HL-60 (cell line): ENCODE data around the gene ADAMTS17.

ENCODE experiments used
- DNase-seq, 2 experiments: peaks; one replicate each; pipeline ENCODE4 v3.0.0-alpha.2; 2010 to 2020; ENCODE audit warnings: low read depth in 1 of 2, low spot score in 1 of 2
- H3K27ac ChIP-seq: fragments of 250-450 bp; sonication (Bioruptor Pico); replicated peaks from 2 replicates; pipeline ENCODE4 v1.5.1; 2020; ENCODE audit warnings: mild to moderate bottlenecking, moderate library complexity
- H3K27me3 ChIP-seq: fragments of 250-450 bp; sonication (Bioruptor Pico); 2 replicates; pipeline ENCODE4 v1.5.1; 2021; ENCODE audit warnings: mild to moderate bottlenecking, moderate library complexity; ENCODE audit not compliant: insufficient read depth, poor library complexity, severe bottlenecking
- H3K4me3 ChIP-seq: replicated peaks from 2 replicates; pipeline ENCODE4 v1.5.1; 2011; ENCODE audit warnings: mild to moderate bottlenecking, control low read depth, low read length; ENCODE audit not compliant: insufficient read depth
- GABPA ChIP-seq: IDR thresholded peaks from 2 replicates; pipeline ENCODE4 v1.6.1; 2012; ENCODE audit warnings: low read depth
- POLR2AphosphoS5 ChIP-seq: IDR thresholded peaks from 2 replicates; pipeline ENCODE4 v1.6.1; 2012; ENCODE audit warnings: low read depth
- SPI1 ChIP-seq: IDR thresholded peaks from 2 replicates; pipeline ENCODE4 v1.6.1; 2012; ENCODE audit warnings: low read depth, mild to moderate bottlenecking, borderline replicate concordance
- TF ChIP-seq, protein P1 (sequence below): IDR thresholded peaks from 2 replicates; pipeline ENCODE4 v1.6.1; 2012; ENCODE audit warnings: low read depth; ENCODE audit not compliant: insufficient replicate concordance
- TF ChIP-seq, protein P2 (sequence below): IDR thresholded peaks from one replicate; pipeline ENCODE4 v1.5.1; 2011; ENCODE audit warnings: low read length, control low read depth, inconsistent platforms; ENCODE audit not compliant: insufficient read depth

The ADAMTS17 gene

DNA sequence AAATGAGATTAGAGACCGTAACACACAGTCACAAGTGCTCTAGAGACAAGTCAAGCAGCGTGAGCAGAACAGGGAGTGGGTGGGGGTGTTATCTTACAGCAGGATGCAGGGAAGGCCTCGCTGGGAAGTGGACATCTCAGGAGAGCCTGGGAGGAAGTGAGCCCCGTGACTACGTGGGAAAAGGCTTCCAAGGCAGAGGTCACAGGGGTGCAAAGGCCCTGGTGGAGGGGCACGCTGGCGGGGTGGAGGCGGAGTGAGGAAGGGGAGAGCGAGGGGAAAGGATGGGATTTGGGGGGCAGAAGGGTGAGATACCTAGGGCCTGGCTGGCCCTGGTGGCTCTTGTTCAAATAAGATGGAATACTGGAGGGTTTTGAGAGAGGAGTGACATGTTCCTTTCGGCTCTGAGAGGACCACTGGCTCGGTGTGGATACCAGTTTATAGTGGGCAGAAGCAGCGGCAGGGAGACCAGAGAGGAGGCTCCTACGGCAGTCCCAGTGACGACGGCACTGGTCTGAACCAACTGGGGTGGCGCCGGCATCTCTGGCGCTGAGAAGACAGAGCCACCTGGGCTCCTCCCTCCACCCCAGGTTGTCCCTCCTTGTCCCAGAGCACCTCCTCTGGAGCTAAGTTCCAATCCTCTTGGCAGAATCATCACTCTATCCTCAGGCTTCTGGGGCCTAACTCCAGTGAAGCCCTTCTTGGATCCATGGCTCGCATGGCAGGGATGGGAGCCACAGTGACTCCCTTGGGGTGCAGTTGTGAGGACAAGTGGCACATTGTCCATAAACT, 342.3 kb downstream of the ADAMTS17 start:
- TF ChIP-seq GABPA (no peak), POLR2AphosphoS5 (no peak), SPI1 (no peak)
- TF ChIP-seq, protein P1, sequence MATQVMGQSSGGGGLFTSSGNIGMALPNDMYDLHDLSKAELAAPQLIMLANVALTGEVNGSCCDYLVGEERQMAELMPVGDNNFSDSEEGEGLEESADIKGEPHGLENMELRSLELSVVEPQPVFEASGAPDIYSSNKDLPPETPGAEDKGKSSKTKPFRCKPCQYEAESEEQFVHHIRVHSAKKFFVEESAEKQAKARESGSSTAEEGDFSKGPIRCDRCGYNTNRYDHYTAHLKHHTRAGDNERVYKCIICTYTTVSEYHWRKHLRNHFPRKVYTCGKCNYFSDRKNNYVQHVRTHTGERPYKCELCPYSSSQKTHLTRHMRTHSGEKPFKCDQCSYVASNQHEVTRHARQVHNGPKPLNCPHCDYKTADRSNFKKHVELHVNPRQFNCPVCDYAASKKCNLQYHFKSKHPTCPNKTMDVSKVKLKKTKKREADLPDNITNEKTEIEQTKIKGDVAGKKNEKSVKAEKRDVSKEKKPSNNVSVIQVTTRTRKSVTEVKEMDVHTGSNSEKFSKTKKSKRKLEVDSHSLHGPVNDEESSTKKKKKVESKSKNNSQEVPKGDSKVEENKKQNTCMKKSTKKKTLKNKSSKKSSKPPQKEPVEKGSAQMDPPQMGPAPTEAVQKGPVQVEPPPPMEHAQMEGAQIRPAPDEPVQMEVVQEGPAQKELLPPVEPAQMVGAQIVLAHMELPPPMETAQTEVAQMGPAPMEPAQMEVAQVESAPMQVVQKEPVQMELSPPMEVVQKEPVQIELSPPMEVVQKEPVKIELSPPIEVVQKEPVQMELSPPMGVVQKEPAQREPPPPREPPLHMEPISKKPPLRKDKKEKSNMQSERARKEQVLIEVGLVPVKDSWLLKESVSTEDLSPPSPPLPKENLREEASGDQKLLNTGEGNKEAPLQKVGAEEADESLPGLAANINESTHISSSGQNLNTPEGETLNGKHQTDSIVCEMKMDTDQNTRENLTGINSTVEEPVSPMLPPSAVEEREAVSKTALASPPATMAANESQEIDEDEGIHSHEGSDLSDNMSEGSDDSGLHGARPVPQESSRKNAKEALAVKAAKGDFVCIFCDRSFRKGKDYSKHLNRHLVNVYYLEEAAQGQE = no peak
- TF ChIP-seq, protein P2, sequence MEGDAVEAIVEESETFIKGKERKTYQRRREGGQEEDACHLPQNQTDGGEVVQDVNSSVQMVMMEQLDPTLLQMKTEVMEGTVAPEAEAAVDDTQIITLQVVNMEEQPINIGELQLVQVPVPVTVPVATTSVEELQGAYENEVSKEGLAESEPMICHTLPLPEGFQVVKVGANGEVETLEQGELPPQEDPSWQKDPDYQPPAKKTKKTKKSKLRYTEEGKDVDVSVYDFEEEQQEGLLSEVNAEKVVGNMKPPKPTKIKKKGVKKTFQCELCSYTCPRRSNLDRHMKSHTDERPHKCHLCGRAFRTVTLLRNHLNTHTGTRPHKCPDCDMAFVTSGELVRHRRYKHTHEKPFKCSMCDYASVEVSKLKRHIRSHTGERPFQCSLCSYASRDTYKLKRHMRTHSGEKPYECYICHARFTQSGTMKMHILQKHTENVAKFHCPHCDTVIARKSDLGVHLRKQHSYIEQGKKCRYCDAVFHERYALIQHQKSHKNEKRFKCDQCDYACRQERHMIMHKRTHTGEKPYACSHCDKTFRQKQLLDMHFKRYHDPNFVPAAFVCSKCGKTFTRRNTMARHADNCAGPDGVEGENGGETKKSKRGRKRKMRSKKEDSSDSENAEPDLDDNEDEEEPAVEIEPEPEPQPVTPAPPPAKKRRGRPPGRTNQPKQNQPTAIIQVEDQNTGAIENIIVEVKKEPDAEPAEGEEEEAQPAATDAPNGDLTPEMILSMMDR = no peak
- Histone ChIP-seq H3K4me3 (no peak overlapping the region), H3K27me3 (no peaks in the 10 kb centered on the region), H3K27ac (no peak overlapping the region)
- no peak for DNase-seq

DNA sequence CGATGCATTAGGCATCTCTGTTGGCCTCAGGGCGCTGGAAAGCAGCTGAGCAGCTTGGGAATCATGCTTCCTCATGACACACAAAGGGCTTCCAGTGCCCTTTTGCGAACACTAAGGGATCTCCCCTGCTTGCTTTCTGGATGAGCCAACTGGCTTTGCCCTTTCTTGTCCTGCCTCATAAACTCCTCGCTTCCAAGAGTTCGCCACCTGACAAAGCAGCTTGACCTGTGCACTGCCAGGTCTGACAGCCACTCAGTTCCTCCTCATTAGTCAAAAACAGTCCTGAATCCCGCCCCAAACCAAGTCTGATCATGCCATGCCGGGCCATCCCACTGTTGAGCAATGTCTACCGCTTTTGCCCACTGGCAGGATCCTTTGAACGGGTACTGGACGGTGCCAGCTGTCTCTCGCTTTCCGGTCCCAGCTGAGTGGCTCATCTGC, 343.1 kb downstream of the ADAMTS17 start:
- TF ChIP-seq, protein P2 = no peak
- TF ChIP-seq, protein P1 = no peak
- TF ChIP-seq POLR2AphosphoS5 = no peak
- TF ChIP-seq GABPA = no peak
- no peak for TF ChIP-seq SPI1
- H3K27me3 ChIP-seq = no peaks in the 10 kb centered on the region
- no peak for DNase-seq
- H3K4me3 ChIP-seq = no peak overlapping the region
- H3K27ac ChIP-seq = no peak overlapping the region

DNA sequence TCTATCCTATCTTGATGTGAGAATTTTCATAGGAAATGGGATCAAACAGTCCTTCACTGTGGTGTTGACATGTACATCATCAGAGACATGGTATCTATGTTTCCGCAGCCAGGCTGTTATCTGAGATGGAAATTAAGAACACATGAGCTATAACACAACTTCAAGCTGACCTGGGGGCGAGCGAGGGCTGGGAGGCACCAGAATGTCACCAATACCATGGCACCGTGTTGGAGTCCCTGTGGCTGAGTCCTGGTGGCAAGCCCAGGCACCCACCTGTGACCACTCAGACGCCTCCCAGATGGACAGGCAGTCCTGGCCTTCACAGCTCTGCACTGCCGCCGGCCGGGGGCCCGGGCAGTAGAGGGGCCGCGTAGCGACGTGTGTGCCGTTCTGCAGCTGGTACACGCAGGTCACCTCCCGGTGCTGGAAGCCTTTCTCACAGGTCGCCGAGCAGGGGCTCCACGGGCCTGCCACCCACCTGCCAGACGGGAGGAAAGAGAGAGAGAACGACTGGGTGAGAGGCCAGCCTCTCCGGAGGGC, 344.6 kb downstream of the ADAMTS17 start:
- Histone ChIP-seq H3K27me3 (no peaks in the 10 kb centered on the region), H3K4me3 (no peak overlapping the region), H3K27ac (no peak overlapping the region)
- DNase-seq = no peak
- TF ChIP-seq, protein P2 = no peak
- TF ChIP-seq, protein P1 = no peak
- TF ChIP-seq POLR2AphosphoS5 (no peak), SPI1 (no peak), GABPA (no peak)
